HepG2 (cell line): ENCODE results near the gene CFAP99. TPM values are rescaled to one million over a fixed set of nuclear protein-coding genes. Genes with fewer than 3 reads are reported as not detected.

ENCODE experiments used
- AGO2 ChIP-seq: fragments of 200-400 bp; formaldehyde crosslinking; optimal IDR thresholded peaks from 2 replicates; pipeline ENCODE3; 2017; ENCODE audit warnings: mild to moderate bottlenecking, low read depth, low read length, moderate library complexity
- ATAD3A ChIP-seq: sonication (generic); formaldehyde crosslinking; IDR thresholded peaks from 2 replicates; pipeline ENCODE4 v1.4.0; 2020; ENCODE audit warnings: missing genetic modification reagents
- E2F5 ChIP-seq: sonication (generic); formaldehyde crosslinking; conservative IDR thresholded peaks from 2 replicates; pipeline ENCODE4 v1.4.0; 2020; ENCODE audit warnings: missing genetic modification reagents
- HNF1A ChIP-seq, 2 experiments: sonication (generic) in 1 of 2; formaldehyde crosslinking in 1 of 2; IDR thresholded peaks; 2 replicates each; pipeline versions ENCODE4 v1.4.0 to v1.6.1; 2016 to 2020; ENCODE audit warnings: borderline replicate concordance in 1 of 2, low read depth in 1 of 2, mild to moderate bottlenecking in 1 of 2, missing genetic modification reagents in 1 of 2
- HOXA9 ChIP-seq: sonication (generic); formaldehyde crosslinking; IDR thresholded peaks from 2 replicates; pipeline ENCODE4 v1.8.1; 2022; ENCODE audit warnings: missing genetic modification reagents, mild to moderate bottlenecking, moderate library complexity, borderline replicate concordance
- KMT2A ChIP-seq: sonication (generic); formaldehyde crosslinking; IDR thresholded peaks from 2 replicates; pipeline ENCODE4 v1.4.0; 2020; ENCODE audit warnings: missing genetic modification reagents
- NFAT5 ChIP-seq: sonication (generic); formaldehyde crosslinking; IDR thresholded peaks from 2 replicates; pipeline ENCODE4 v1.4.0; 2020; ENCODE audit warnings: missing genetic modification reagents
- ONECUT2 ChIP-seq: sonication (generic); formaldehyde crosslinking; IDR thresholded peaks from 2 replicates; pipeline ENCODE4 v1.4.0; 2020; ENCODE audit warnings: missing genetic modification reagents
- RFXANK ChIP-seq: IDR thresholded peaks from 2 replicates; pipeline ENCODE4 v1.6.1; 2016
- SIX4 ChIP-seq: sonication (generic); formaldehyde crosslinking; IDR thresholded peaks from 2 replicates; pipeline ENCODE4 v1.4.0; 2020; ENCODE audit warnings: missing genetic modification reagents
- TARDBP ChIP-seq: sonication (generic); formaldehyde crosslinking; IDR thresholded peaks from 2 replicates; pipeline ENCODE4 v1.8.0; 2022; ENCODE audit warnings: mild to moderate bottlenecking, missing genetic modification reagents
- TGIF2 ChIP-seq: IDR thresholded peaks from 2 replicates; pipeline ENCODE4 v1.6.1; 2016; ENCODE audit warnings: control low read depth, missing compliant biosample characterization
- ZNF124 ChIP-seq: sonication (generic); formaldehyde crosslinking; IDR thresholded peaks from 2 replicates; pipeline ENCODE4 v1.4.0; 2020; ENCODE audit warnings: missing genetic modification reagents
- ZNF570 ChIP-seq: sonication (generic); formaldehyde crosslinking; IDR thresholded peaks from 2 replicates; pipeline ENCODE4 v1.4.0; 2020; ENCODE audit warnings: mild to moderate bottlenecking, missing genetic modification reagents, borderline replicate concordance
- ZNF782 ChIP-seq: sonication (generic); formaldehyde crosslinking; IDR thresholded peaks from 2 replicates; pipeline ENCODE4 v1.4.0; 2020; ENCODE audit warnings: missing genetic modification reagents, mild to moderate bottlenecking, borderline replicate concordance
- polyA plus RNA-seq, 8 experiments: library from polyadenylated mRNA; depleted of rRNA in 3 of 8; stranded (reverse) in 7 of 8; unstranded in 1 of 8; fragments of >200 nt; fragmentation: Illumina TruSeq in 4 of 8; extraction: Trizol in 4 of 8; gene quantifications; 2 replicates each; pipeline versions ENCODE4 v1.2.1 to v1.2.3, GENCODE V29; 2011 to 2016; ENCODE audit warnings: low read depth in 4 of 8, missing spikeins in 1 of 8, mixed read lengths in 1 of 8; ENCODE audit not compliant: insufficient read depth in 1 of 8
- total RNA-seq, 5 experiments: library from RNA; depleted of rRNA; stranded (reverse); fragments of >200 nt; fragmentation: Illumina TruSeq; extraction: Trizol; gene quantifications; 2 replicates each; pipeline ENCODE4 v1.2.3, GENCODE V29; 2016; ENCODE audit warnings: low read depth in 1 of 5
- TF ChIP-seq, protein P1 (sequence below): sonication (generic); formaldehyde crosslinking; IDR thresholded peaks from 2 replicates; pipeline ENCODE4 v1.5.0; 2020; ENCODE audit warnings: mild to moderate bottlenecking, missing genetic modification reagents

CFAP99 gene
- total and polyA plus RNA-seq, 2 of the 13 experiments (the other 11 are each of a cell fraction or from before 2014, with no cell fraction given): not detected

DNA sequence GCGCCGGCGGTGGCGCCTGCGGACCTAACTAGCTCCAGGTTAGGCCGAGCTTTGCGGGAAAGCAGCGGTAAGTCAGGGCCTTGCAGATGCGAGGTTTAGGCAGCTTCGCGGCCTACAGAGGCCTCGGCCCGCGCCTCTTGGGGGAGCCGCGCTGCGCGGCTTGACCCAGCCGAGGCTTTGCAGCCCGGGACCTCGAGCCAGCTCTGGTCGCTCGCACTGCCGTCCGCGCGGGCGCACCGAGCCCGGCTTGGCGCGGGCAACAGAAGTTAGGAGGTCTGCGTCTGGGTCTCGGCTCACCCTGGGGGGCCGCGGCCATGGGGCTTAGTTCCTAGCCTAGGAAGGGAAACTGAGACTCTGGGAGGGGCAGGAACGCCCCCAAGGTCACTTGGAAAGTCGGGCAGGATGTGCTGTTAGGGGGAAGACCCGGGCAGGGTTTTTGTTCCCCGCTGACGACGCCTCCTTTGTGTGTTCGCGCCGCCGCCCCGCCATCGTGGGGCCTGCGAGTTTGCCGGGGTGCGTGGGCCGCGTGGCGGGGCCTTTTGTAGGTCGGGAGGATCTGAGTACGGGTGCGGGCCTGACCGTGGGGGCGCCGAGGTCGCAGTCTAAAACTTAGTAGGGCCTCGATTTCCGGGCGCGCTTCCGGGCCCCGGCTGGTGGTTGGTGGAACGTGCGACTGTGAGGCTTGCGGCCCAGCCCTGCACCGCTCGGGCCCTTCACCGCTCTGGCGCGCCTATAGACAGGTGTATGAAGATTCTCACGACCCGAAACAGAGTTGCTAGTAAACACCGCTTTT, 50.6 kb downstream of the CFAP99 start (continued):
- TF ChIP-seq E2F5: no peak
- TF ChIP-seq RFXANK: no peak
- TF ChIP-seq ONECUT2 (CRISPR knock-in tag): no peak
- no peak for TF ChIP-seq HOXA9
- peak; percentile 41 for TF ChIP-seq KMT2A
- no peak for TF ChIP-seq HNF1A (IDR thresholded peaks at IDR 0.05; ENCODE audit: low read depth)
- TF ChIP-seq HNF1A (CRISPR knock-in tag; IDR thresholded peaks at IDR 0.05; ENCODE audit: borderline replicate concordance): no peak
- 0 out of 2 replicates have a peak, but pooled peaks have one; percentile 39 for TF ChIP-seq TGIF2 (CRISPR knock-in tag)
- no peak for TF ChIP-seq ATAD3A (CRISPR knock-in tag)
- TF ChIP-seq TARDBP: no peak
- TF ChIP-seq, protein P1, sequence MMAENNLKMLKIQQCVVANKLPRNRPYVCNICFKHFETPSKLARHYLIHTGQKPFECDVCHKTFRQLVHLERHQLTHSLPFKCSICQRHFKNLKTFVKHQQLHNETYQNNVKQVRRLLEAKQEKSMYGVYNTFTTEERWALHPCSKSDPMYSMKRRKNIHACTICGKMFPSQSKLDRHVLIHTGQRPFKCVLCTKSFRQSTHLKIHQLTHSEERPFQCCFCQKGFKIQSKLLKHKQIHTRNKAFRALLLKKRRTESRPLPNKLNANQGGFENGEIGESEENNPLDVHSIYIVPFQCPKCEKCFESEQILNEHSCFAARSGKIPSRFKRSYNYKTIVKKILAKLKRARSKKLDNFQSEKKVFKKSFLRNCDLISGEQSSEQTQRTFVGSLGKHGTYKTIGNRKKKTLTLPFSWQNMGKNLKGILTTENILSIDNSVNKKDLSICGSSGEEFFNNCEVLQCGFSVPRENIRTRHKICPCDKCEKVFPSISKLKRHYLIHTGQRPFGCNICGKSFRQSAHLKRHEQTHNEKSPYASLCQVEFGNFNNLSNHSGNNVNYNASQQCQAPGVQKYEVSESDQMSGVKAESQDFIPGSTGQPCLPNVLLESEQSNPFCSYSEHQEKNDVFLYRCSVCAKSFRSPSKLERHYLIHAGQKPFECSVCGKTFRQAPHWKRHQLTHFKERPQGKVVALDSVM (CRISPR knock-in tag): no peak
- no peak for TF ChIP-seq SIX4 (CRISPR knock-in tag)
- TF ChIP-seq NFAT5 (CRISPR knock-in tag): no peak
- peak; percentile 85 for TF ChIP-seq AGO2
- peak; percentile 72; the same call in 1 of the 2 replicates for TF ChIP-seq ZNF782 (CRISPR knock-in tag)
- TF ChIP-seq ZNF570 (CRISPR knock-in tag): 0 out of 2 replicates have a peak, but pooled peaks have one; percentile 53
- TF ChIP-seq ZNF124: 0 out of 2 replicates have a peak, but pooled peaks have one; percentile 36
